PC-3 (cell line): ENCODE measurements around the gene C11orf24. TPM values are rescaled to one million over a fixed set of nuclear protein-coding genes. Genes with fewer than 3 reads are reported as not detected.

Source experiments
- ATAC-seq: fragments of 200-7000 bp; cut with Tn5 transposase; 2 replicates; pipeline ENCODE4 v1.9.1; 2020; ENCODE audit warnings: mild to moderate bottlenecking, moderate library complexity
- BruUV-seq: library from RNA; stranded (reverse); fragments of 400-500 nt; replicated peaks from 2 replicates; lab custom pipeline; 2021; lab: Mats Ljungman, UMichigan
- CTCF ChIA-PET: fragments of 300-600 bp; sonication (Branson Sonifier 250); formaldehyde crosslinking; loops from one replicate; lab custom pipeline; 2022; ENCODE audit warnings: antibody characterized with exemption; lab: Charles Lee
- POLR2A ChIA-PET: fragments of 300-600 bp; sonication (Branson Sonifier 250); formaldehyde crosslinking; loops from one replicate; lab custom pipeline; 2022; ENCODE audit warnings: antibody characterized with exemption; ENCODE audit not compliant: unreplicated experiment; lab: Charles Lee
- DNase-seq: peaks from one replicate; pipeline ENCODE4 v3.0.0-alpha.2; 2015
- H2AFZ ChIP-seq: fragments of 300-600 bp; sonication (generic); 2 replicates; pipeline ENCODE4 v1.6.0; 2016; ENCODE audit warnings: antibody characterized with exemption, low read length
- H3F3A ChIP-seq: fragments of 300-600 bp; sonication (generic); one replicate; pipeline ENCODE4 v1.6.0; 2017; ENCODE audit warnings: antibody characterized with exemption, low read length, control low read depth, mild to moderate bottlenecking; ENCODE audit not compliant: unreplicated experiment
- H3K27ac ChIP-seq: fragments of 300-600 bp; sonication (generic); 2 replicates; pipeline ENCODE4 v1.5.1; 2016; ENCODE audit warnings: mild to moderate bottlenecking, low read length
- H3K27me3 ChIP-seq: fragments of 300-600 bp; sonication (generic); 2 replicates; pipeline ENCODE4 v1.6.1; 2016; ENCODE audit warnings: low read length, mixed read lengths
- H3K36me3 ChIP-seq: fragments of 300-600 bp; sonication (generic); 2 replicates; pipeline ENCODE4 v1.6.1; 2016; ENCODE audit warnings: low read depth, mixed run types, low read length, mixed read lengths
- H3K4me1 ChIP-seq: fragments of 300-600 bp; sonication (generic); 2 replicates; pipeline ENCODE4 v1.5.1; 2016; ENCODE audit warnings: low read length; ENCODE audit not compliant: insufficient read depth
- H3K4me2 ChIP-seq: fragments of 300-600 bp; sonication (generic); 2 replicates; pipeline ENCODE4 v1.6.0; 2016; ENCODE audit warnings: low read length
- H3K4me3 ChIP-seq: fragments of 300-600 bp; sonication (generic); 2 replicates; pipeline ENCODE4 v1.5.1; 2016; ENCODE audit warnings: mild to moderate bottlenecking, low read length, mixed read lengths
- H3K79me2 ChIP-seq: fragments of 300-600 bp; sonication (generic); 2 replicates; pipeline ENCODE4 v1.6.1; 2017; ENCODE audit warnings: low read length, mixed read lengths
- H3K9ac ChIP-seq: fragments of 300-600 bp; sonication (generic); 2 replicates; pipeline ENCODE4 v1.6.0; 2016; ENCODE audit warnings: mild to moderate bottlenecking, low read length
- H3K9me2 ChIP-seq: fragments of 300-600 bp; sonication (generic); replicated peaks from 2 replicates; pipeline ENCODE4 v1.6.1; 2016; ENCODE audit warnings: mixed run types, low read length, mixed read lengths
- H3K9me3 ChIP-seq: fragments of 300-600 bp; sonication (generic); 2 replicates; pipeline ENCODE4 v1.6.1; 2016; ENCODE audit warnings: low read length, mixed read lengths
- H4K20me1 ChIP-seq: fragments of 300-600 bp; sonication (generic); 2 replicates; pipeline ENCODE4 v1.6.1; 2016; ENCODE audit warnings: low read length, mixed read lengths
- CTCF ChIP-seq: fragments of 300-600 bp; sonication (generic); conservative IDR thresholded peaks from 2 replicates; pipeline ENCODE4 v1.5.1; 2017; ENCODE audit warnings: antibody characterized with exemption, low read depth, mild to moderate bottlenecking, low read length
- EZH2 ChIP-seq: fragments of 300-600 bp; sonication (generic); IDR thresholded peaks from one replicate; pipeline ENCODE4 v1.6.1; 2017; ENCODE audit warnings: antibody characterized with exemption, mild to moderate bottlenecking, low read length; ENCODE audit not compliant: unreplicated experiment
- EZH2phosphoT487 ChIP-seq: fragments of 300-600 bp; sonication (generic); IDR thresholded peaks from 2 replicates; pipeline ENCODE4 v1.6.1; 2018; ENCODE audit warnings: mild to moderate bottlenecking, antibody characterized with exemption, low read length, borderline replicate concordance
- intact Hi-C: fragments of 100-400 bp; cut with micrococcal nuclease; formaldehyde crosslinking; loops from 2 replicates; pipeline ENCODE4 v1.9.0; 2023
- total RNA-seq: library from RNA; depleted of rRNA; stranded (reverse); fragments of >200 nt; gene quantifications from 2 replicates; pipeline ENCODE4 v1.2.3, GENCODE V29; 2014

Gene C11orf24
- total RNA-seq, 1 experiment from 2014 or later, result 75.9 TPM

- no TSS peak for BruUV-seq
- DNase-seq, result no peak
- Histone ChIP-seq H3K36me3 (no peaks in the 10 kb centered on the region), H3K27ac (no peak overlapping the region), H3K4me2 (no peak overlapping the region), H3K4me1 (peaks cover 10% of the 10 kb centered on the region), H3K9me2 (no peaks in the 10 kb centered on the region), H3K27me3 (no peaks in the 10 kb centered on the region), H4K20me1 (no peaks in the 10 kb centered on the region), H3F3A (no peaks in the 10 kb centered on the region), H3K9me3 (no peaks in the 10 kb centered on the region), H3K79me2 (no peaks in the 10 kb centered on the region), H3K4me3 (no peak overlapping the region), H2AFZ (no peak overlapping the region), H3K9ac (no peak overlapping the region)
- TF ChIP-seq EZH2phosphoT487 (no peak), CTCF (no peak), EZH2 (no peak)
- ATAC-seq, result no peak
- ChIA-PET CTCF (no interaction called here), POLR2A (no interaction called here)
- intact Hi-C loops, result no loop called here
Measured at GRCh38 chr11:68295940-68296339, 24.2 kb upstream of the C11orf24 start.

GRCh38 chr11:68295271-68295670, 23.5 kb upstream of the C11orf24 start:
- BruUV-seq, result no TSS peak

More at GRCh38 chr11:68295271-68295670, 23.5 kb upstream of the C11orf24 start:
- H3K4me3 ChIP-seq, result no peak overlapping the region
- no peaks in the 10 kb centered on the region for H3K27me3 ChIP-seq
- H3K79me2 ChIP-seq, result no peaks in the 10 kb centered on the region
- no peak for DNase-seq
- H3K9ac ChIP-seq, result no peak overlapping the region
- H3F3A ChIP-seq, result no peaks in the 10 kb centered on the region
- peaks cover 10% of the 10 kb centered on the region for H3K4me1 ChIP-seq
- no peaks in the 10 kb centered on the region for H3K36me3 ChIP-seq
- no peaks in the 10 kb centered on the region for H3K9me3 ChIP-seq
- H3K4me2 ChIP-seq, result no peak overlapping the region
- no peaks in the 10 kb centered on the region for H4K20me1 ChIP-seq
- ChIA-PET CTCF (interaction anchor here (0.6 kb wide), 1 partner anchor 93 kb away, joined by 3 read pairs; no protein-coding TSS in a partner anchor), POLR2A (interaction anchor here (0.6 kb wide), 1 partner anchor 23 kb away, joined by 3 read pairs; no protein-coding TSS in a partner anchor)
- H3K9me2 ChIP-seq, result no peaks in the 10 kb centered on the region
- no peak overlapping the region for H2AFZ ChIP-seq
- no peak for ATAC-seq
- no peak overlapping the region for H3K27ac ChIP-seq
- intact Hi-C loops, result no loop called here
- no peak for TF ChIP-seq EZH2
- no peak for TF ChIP-seq EZH2phosphoT487
- no peak for TF ChIP-seq CTCF
